Keratinocyte (primary cell): ENCODE data around the gene C10orf90.

Experiments used
- CTCF ChIP-seq, 3 experiments: IDR thresholded peaks in 1 of 3; conservative IDR thresholded peaks in 1 of 3; optimal IDR thresholded peaks in 1 of 3; 2 replicates in 2 of 3; 3 replicates in 1 of 3; pipeline versions ENCODE3 to v1.5.1; 2011; ENCODE audit warnings: low read length in 3 of 3, mild to moderate bottlenecking in 3 of 3, moderate library complexity in 2 of 3, control low read depth in 1 of 3, inconsistent platforms in 1 of 3; ENCODE audit not compliant: insufficient read depth in 2 of 3; ENCODE audit errors: extremely low read depth in 1 of 3
- EZH2 ChIP-seq: IDR thresholded peaks from one replicate; pipeline ENCODE4 v1.6.1; 2012; ENCODE audit warnings: inconsistent platforms, mild to moderate bottlenecking, low read length, moderate library complexity

DNA sequence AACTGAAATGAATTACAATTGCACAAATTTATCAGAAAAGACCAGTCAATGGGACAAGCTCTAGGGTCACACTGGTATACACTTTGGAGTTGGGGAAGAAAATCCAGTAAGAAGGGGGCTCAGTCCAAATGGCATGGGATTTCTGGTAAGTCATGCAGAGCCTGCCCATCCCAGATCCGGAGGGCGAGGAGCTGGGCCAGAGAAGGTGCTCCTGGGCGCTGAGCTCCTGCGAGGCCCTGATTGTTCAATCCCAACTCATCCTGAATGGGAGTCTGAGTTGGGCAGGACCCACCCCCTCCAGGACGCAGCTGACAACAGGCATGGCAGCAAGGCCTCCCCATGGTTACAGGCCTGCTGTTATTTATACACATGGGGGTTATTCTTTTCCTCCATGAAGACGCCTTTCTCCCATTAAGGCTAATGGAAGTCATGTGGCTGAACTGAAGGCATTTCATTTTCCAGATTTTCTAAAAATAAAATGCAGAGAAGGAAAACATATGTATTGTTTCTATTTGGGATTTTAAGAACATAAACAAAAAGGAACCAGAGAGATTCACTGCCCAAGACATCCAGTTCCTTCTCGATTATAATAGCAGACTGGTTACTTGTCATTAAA, 191.1 kb downstream of the C10orf90 start:
- TF ChIP-seq CTCF (optimal IDR thresholded peaks at IDR 0.05 in 1 of 3, IDR thresholded peaks at IDR 0.05 in 1 of 3, conservative IDR thresholded peaks at IDR 0.05 in 1 of 3; ENCODE audit: extremely low read depth in 1 of 3, insufficient read depth in 2 of 3, low read length in 3 of 3) (no peak), EZH2 (no peak)
